H1 (cell line): ENCODE measurements around the gene CAMTA1. TPM values are rescaled to one million over a fixed set of nuclear protein-coding genes. Genes with fewer than 3 reads are reported as not detected.

Source experiments
- ATF3 ChIP-seq: IDR thresholded peaks from 2 replicates; pipeline ENCODE4 v1.6.1; 2011; ENCODE audit warnings: low read depth, mild to moderate bottlenecking, low read length; ENCODE audit not compliant: insufficient read depth
- CTCF ChIP-seq, 3 experiments: IDR thresholded peaks; 1 replicate in 2 of 3; 2 replicates in 1 of 3; pipeline versions ENCODE4 v1.5.1 to v1.6.1; 2011; ENCODE audit warnings: low read length in 3 of 3, mild to moderate bottlenecking in 3 of 3, inconsistent platforms in 2 of 3, low read depth in 1 of 3, moderate library complexity in 1 of 3; ENCODE audit not compliant: insufficient read depth in 1 of 3; ENCODE audit errors: control extremely low read depth in 1 of 3
- FOSL1 ChIP-seq: IDR thresholded peaks from 2 replicates; pipeline ENCODE4 v1.6.1; 2011; ENCODE audit warnings: mild to moderate bottlenecking, low read depth, low read length, moderate library complexity; ENCODE audit not compliant: insufficient read depth
- polyA plus RNA-seq, 7 experiments: library from polyadenylated mRNA; depleted of rRNA in 3 of 7; stranded (reverse) in 5 of 7; unstranded in 2 of 7; fragments of >200 nt in 5 of 7; fragments of 200-250 nt in 2 of 7; gene quantifications; 1 replicate in 5 of 7; 2 replicates in 1 of 7; 4 replicates in 1 of 7; pipeline versions ENCODE4 v1.2.1 to v1.2.3, GENCODE V29; 2011 to 2013; ENCODE audit warnings: missing spikeins in 2 of 7, mixed read lengths in 2 of 7
- total RNA-seq: library from RNA; stranded (reverse); fragmentation: NEBNext Ultra II Directional; extraction: Animal tissue kit (Norgen Biotek cat#: 25700); gene quantifications from 2 replicates; pipeline ENCODE4 v1.2.1, GENCODE V29; 2021

Gene CAMTA1
- total and polyA plus RNA-seq, 2 of the 8 experiments (the other 6 are each of a cell fraction or from before 2014, with no cell fraction given) = 65.0 to 119 TPM

GRCh38 chr1:7579016-7579415 is 793.8 kb downstream of the CAMTA1 start (continued):
- TF ChIP-seq CTCF (IDR thresholded peaks at IDR 0.05; ENCODE audit: control extremely low read depth in 1 of 3, insufficient read depth in 1 of 3, low read depth in 1 of 3, low read length in 3 of 3) (no peak), ATF3 (no peak), FOSL1 (no peak)
